ENCODE measurements around the gene MYRIP.

DNA sequence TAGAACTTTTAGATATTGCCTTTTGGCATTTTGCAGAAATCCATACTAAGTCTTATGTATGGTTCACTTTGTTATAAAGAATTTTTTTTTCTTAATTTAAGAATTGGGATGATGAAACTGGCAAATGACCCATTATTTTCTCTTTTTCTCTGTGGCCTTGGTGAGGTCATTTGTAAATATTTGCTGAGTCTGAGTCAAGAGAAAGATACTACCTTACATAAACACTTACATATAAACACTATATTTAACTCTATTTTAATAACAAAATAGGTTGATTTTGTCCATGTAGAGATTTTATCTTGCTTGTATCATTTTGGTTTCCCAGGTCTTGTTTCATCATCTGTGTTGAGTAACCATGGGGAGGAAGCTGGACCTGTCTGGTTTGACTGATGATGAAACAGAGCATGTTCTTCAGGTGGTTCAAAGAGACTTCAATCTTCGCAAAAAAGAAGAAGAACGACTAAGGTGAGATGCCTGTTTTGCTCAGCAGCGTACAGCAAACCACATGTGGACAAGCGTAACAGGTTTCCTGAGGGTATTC, 91.1 kb downstream of the MYRIP start:
- TF ChIP-seq EZH2 (IDR thresholded peaks at IDR 0.05) = no peak
- TF ChIP-seq, protein P1, sequence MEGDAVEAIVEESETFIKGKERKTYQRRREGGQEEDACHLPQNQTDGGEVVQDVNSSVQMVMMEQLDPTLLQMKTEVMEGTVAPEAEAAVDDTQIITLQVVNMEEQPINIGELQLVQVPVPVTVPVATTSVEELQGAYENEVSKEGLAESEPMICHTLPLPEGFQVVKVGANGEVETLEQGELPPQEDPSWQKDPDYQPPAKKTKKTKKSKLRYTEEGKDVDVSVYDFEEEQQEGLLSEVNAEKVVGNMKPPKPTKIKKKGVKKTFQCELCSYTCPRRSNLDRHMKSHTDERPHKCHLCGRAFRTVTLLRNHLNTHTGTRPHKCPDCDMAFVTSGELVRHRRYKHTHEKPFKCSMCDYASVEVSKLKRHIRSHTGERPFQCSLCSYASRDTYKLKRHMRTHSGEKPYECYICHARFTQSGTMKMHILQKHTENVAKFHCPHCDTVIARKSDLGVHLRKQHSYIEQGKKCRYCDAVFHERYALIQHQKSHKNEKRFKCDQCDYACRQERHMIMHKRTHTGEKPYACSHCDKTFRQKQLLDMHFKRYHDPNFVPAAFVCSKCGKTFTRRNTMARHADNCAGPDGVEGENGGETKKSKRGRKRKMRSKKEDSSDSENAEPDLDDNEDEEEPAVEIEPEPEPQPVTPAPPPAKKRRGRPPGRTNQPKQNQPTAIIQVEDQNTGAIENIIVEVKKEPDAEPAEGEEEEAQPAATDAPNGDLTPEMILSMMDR (IDR thresholded peaks at IDR 0.05 in 2 of 3, conservative IDR thresholded peaks at IDR 0.05 in 1 of 3; ENCODE audit: borderline replicate concordance in 1 of 3, insufficient read depth in 1 of 3, low read depth in 2 of 3, low read length in 2 of 3) = no peak
- no peak for TF ChIP-seq POLR2AphosphoS5 (IDR thresholded peaks at IDR 0.05; ENCODE audit: low read depth, low read length)
- TF ChIP-seq, protein P2, sequence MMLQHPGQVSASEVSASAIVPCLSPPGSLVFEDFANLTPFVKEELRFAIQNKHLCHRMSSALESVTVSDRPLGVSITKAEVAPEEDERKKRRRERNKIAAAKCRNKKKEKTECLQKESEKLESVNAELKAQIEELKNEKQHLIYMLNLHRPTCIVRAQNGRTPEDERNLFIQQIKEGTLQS (IDR thresholded peaks at IDR 0.05) = no peak
- no peak for TF ChIP-seq MAX (IDR thresholded peaks at IDR 0.05)
- TF ChIP-seq POLR2A (IDR thresholded peaks at IDR 0.05; ENCODE audit: borderline replicate concordance, extremely low read depth, insufficient read depth, insufficient read length) = no peak
- no peak for TF ChIP-seq YY1 (IDR thresholded peaks at IDR 0.05; ENCODE audit: extremely low read depth, insufficient replicate concordance, low read depth, low read length)
- no peak for TF ChIP-seq SRF (IDR thresholded peaks at IDR 0.05; ENCODE audit: low read depth)

Measured in HCT116 (cell line).